Fibroblast of the aortic adventitia (primary cell): Measurements from ENCODE around the gene LDLRAD3. TPM values are rescaled to one million over a fixed set of nuclear protein-coding genes. Genes with fewer than 3 reads are reported as not detected.
"Not testable (repeated sequence)": the region's sequence is repeated elsewhere in the genome, so short reads cannot be mapped to it uniquely, and the experiment has no call there.

Experiments
- DNase-seq: peaks from one replicate; pipeline ENCODE4 v3.0.0-alpha.2; 2010; ENCODE audit warnings: low read depth
- H3K4me3 ChIP-seq: 2 replicates; pipeline ENCODE4 v1.5.1; 2011; ENCODE audit warnings: low read depth, mild to moderate bottlenecking, control low read depth, low read length, moderate library complexity
- CTCF ChIP-seq: IDR thresholded peaks from 2 replicates; pipeline ENCODE4 v1.5.1; 2011; ENCODE audit warnings: mild to moderate bottlenecking, low read length, control low read depth, inconsistent platforms; ENCODE audit not compliant: insufficient read depth
- total RNA-seq: library from RNA; depleted of rRNA; stranded (reverse); fragments of >200 nt; gene quantifications from 2 replicates; pipeline ENCODE4 v1.2.3, GENCODE V29; 2012; ENCODE audit warnings: low replicate concordance

LDLRAD3 gene
- total RNA-seq, 1 donor: 10.8 TPM

- peak; percentile 51 for DNase-seq
- H3K4me3 ChIP-seq: no peak overlapping the region
- no peak for TF ChIP-seq CTCF
Observed at GRCh38 chr11:35907648-35908431, 36.0 kb upstream of the LDLRAD3 start.

GRCh38 chr11:35908432-35908771, 35.5 kb upstream of the LDLRAD3 start:
- not testable (repeated sequence) for H3K4me3 ChIP-seq, DNase-seq

GRCh38 chr11:35909511-35910265, 34.2 kb upstream of the LDLRAD3 start:
- no peak for DNase-seq
- H3K4me3 ChIP-seq: no peak overlapping the region
- no peak for TF ChIP-seq CTCF

- no peak for DNase-seq
- no peak for TF ChIP-seq CTCF
Observed at GRCh38 chr11:35911013-35911412, 32.8 kb upstream of the LDLRAD3 start.

GRCh38 chr11:35911616-35912165, 32.2 kb upstream of the LDLRAD3 start:
- no peak for DNase-seq
- no peak overlapping the region for H3K4me3 ChIP-seq
- no peak for TF ChIP-seq CTCF

More at GRCh38 chr11:35911013-35911412, 32.8 kb upstream of the LDLRAD3 start:
- H3K4me3 ChIP-seq: no peak overlapping the region

GRCh38 chr11:35912436-35912835, 31.4 kb upstream of the LDLRAD3 start:
- not testable (repeated sequence) for DNase-seq, H3K4me3 ChIP-seq

GRCh38 chr11:35912883-35913624, 30.8 kb upstream of the LDLRAD3 start:
- H3K4me3 ChIP-seq: no peak overlapping the region
- no peak for TF ChIP-seq CTCF
- no peak for DNase-seq
